Vagina (tissue), 2 donors: ENCODE data around the gene ARHGEF12.

Experiments used
- POLR2A ChIP-seq, 2 donors: fragments of 450-650 bp; IDR thresholded peaks; one replicate each; pipeline ENCODE4 v1.6.1; 2017; ENCODE audit warnings: antibody characterized with exemption in 2 of 2, mild to moderate bottlenecking in 2 of 2, moderate library complexity in 2 of 2
- POLR2AphosphoS5 ChIP-seq, 2 donors: sonication (generic); formaldehyde crosslinking; IDR thresholded peaks; one replicate each; pipeline ENCODE4 v1.9.0; 2017; ENCODE audit warnings: antibody characterized with exemption in 2 of 2, mild to moderate bottlenecking in 2 of 2, low read depth in 1 of 2; ENCODE audit not compliant: insufficient read depth in 1 of 2
- TF ChIP-seq, protein P1 (sequence below), 3 experiments: fragments of 450-650 bp in 2 of 3; fragments of 200-600 bp in 1 of 3; sonication (generic) in 1 of 3; IDR thresholded peaks; one replicate each; pipeline ENCODE4 v1.5.1; 2017 to 2019; ENCODE audit warnings: antibody characterized with exemption in 3 of 3, mild to moderate bottlenecking in 2 of 3, moderate library complexity in 2 of 3

GRCh38 chr11:120403966-120404365, 67.8 kb downstream of the ARHGEF12 start:
- TF ChIP-seq, protein P1, sequence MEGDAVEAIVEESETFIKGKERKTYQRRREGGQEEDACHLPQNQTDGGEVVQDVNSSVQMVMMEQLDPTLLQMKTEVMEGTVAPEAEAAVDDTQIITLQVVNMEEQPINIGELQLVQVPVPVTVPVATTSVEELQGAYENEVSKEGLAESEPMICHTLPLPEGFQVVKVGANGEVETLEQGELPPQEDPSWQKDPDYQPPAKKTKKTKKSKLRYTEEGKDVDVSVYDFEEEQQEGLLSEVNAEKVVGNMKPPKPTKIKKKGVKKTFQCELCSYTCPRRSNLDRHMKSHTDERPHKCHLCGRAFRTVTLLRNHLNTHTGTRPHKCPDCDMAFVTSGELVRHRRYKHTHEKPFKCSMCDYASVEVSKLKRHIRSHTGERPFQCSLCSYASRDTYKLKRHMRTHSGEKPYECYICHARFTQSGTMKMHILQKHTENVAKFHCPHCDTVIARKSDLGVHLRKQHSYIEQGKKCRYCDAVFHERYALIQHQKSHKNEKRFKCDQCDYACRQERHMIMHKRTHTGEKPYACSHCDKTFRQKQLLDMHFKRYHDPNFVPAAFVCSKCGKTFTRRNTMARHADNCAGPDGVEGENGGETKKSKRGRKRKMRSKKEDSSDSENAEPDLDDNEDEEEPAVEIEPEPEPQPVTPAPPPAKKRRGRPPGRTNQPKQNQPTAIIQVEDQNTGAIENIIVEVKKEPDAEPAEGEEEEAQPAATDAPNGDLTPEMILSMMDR (IDR thresholded peaks at IDR 0.05): no peak
- TF ChIP-seq POLR2A (IDR thresholded peaks at IDR 0.05) (no peak), POLR2AphosphoS5 (IDR thresholded peaks at IDR 0.05; ENCODE audit: insufficient read depth in 1 of 2, low read depth in 1 of 2) (no peak)
